Measurements from ENCODE around the gene ARHGEF18.

GRCh38 chr19:7355151-7355820, 6.5 kb downstream of the ARHGEF18 start:
- TF ChIP-seq, protein P1, sequence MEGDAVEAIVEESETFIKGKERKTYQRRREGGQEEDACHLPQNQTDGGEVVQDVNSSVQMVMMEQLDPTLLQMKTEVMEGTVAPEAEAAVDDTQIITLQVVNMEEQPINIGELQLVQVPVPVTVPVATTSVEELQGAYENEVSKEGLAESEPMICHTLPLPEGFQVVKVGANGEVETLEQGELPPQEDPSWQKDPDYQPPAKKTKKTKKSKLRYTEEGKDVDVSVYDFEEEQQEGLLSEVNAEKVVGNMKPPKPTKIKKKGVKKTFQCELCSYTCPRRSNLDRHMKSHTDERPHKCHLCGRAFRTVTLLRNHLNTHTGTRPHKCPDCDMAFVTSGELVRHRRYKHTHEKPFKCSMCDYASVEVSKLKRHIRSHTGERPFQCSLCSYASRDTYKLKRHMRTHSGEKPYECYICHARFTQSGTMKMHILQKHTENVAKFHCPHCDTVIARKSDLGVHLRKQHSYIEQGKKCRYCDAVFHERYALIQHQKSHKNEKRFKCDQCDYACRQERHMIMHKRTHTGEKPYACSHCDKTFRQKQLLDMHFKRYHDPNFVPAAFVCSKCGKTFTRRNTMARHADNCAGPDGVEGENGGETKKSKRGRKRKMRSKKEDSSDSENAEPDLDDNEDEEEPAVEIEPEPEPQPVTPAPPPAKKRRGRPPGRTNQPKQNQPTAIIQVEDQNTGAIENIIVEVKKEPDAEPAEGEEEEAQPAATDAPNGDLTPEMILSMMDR (IDR thresholded peaks at IDR 0.05): no peak
- TF ChIP-seq POLR2A (IDR thresholded peaks at IDR 0.05): no peak
